Medulla oblongata (tissue), 1 donor: ENCODE measurements around the gene AP3S1.

Experiments used
- DNase-seq: peaks from one replicate; pipeline ENCODE4 v3.0.0-alpha.2; 2015; ENCODE audit errors: extremely low spot score

Gene AP3S1

GRCh38 chr5:115825948-115826347, 15.8 kb upstream of the AP3S1 start:
- DNase-seq = no peak

DNA sequence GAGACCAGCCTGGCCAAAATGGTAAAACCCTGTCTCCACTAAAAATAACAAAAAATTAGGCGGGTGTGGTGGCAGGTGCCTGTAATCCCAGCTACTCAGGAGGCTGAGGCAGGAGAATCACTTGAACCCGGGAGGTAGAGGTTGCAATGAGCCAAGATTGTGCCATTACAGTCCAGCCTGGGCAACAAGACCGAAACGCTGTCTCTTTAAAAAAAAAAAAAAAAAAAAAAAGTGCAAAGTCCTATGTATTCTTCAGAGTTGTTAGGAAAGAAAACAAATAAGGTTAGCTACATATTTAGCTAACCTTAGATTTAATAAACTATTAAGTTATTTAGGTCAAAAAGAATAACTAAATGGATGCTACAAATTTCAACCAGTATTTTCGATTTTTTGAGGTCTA, 11.8 kb upstream of the AP3S1 start:
- DNase-seq = no peak

GRCh38 chr5:115831163-115831768, 10.5 kb upstream of the AP3S1 start:
- peak; percentile 73 for DNase-seq

DNA sequence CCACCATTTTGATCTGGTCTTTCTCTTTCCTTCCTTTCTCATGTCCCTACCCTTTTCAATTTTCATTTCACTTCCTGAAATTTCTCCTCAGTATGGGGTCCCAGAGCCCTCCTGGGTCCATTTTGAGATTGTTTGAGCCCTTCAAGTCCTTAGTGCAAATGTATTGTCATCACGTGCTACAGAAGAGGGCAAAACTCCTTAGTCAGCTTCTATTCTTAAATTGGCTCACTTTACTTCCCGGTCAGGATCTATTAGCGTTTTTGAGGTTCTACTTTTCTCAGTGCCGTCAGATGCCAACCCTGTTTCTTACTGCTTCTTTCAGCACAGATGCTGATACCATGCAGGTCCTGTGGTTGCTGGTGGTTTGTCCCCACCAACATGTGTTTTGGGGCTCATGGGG, 6.3 kb upstream of the AP3S1 start:
- no peak for DNase-seq

- peak; percentile 69 for DNase-seq
Measured at GRCh38 chr5:115838885-115839518, 2.7 kb upstream of the AP3S1 start.

DNA sequence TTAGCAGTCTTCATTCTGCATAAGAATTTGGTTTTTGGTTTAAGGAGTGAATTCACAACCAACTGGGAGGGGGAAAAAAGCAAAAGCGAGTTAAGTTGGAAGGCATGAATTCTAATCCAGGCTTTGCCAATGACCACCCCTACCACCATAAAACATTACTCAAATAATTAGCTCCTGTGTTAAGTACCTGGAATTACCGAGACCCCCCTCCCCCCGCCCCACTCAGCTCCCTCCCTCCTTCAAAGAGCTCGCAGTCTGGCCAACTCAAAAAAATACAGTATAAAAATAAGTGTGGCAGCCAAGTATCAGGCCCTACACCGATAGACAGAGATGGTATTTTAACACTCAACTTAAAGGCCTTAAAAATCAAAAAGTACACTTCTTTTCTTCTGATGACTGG, 862 bp upstream of the AP3S1 start:
- no peak for DNase-seq

DNA sequence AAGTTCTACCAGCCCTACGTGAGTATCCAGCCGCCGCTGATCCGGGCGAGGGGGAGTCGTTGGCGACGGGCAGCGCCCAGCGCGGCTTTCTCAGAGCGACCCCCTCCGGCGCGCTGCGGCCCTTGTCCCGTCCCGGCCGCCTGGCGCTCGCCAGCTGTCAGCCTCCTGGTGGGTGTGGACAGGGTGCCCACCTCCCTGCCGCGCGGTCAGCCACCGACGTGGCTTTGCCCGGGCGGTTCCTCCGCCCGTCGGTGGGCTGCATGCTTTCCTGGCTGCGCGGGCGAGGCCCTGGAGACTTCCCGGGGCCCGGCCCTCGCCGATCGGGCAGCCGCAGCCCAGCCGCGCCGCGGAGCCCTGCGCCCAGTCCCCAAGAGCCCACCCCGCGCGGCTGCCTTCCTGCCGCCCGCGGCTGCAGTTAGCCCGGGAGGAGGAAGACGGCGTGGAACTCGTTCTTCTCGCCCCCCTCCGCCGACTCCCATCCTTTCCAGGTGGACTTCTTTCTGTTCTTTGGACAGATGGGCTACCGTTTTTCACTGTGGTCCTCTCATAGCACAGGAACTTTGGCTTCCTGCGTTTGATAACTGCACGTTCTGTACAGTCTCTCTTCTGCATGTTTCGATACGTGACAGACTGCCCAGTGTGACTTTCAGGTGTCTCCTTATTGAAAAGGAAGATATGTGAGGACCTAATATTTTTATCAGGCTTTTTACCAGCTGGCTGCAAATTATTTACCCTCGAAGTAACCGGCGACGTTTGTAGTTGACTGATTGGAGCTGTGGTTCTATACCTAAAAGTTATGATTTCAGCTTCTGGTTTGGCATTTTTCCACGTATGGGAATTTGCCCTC, 577 bp downstream of the AP3S1 start:
- DNase-seq = peak; percentile 29

- no peak for DNase-seq
Measured at GRCh38 chr5:115842952-115843351, 1.2 kb downstream of the AP3S1 start.

GRCh38 chr5:115843444-115844130, 1.9 kb downstream of the AP3S1 start:
- DNase-seq = no peak

- no peak for DNase-seq
Measured at GRCh38 chr5:115844321-115844817, 2.6 kb downstream of the AP3S1 start.

GRCh38 chr5:115847290-115847689, 5.6 kb downstream of the AP3S1 start:
- no peak for DNase-seq

DNA sequence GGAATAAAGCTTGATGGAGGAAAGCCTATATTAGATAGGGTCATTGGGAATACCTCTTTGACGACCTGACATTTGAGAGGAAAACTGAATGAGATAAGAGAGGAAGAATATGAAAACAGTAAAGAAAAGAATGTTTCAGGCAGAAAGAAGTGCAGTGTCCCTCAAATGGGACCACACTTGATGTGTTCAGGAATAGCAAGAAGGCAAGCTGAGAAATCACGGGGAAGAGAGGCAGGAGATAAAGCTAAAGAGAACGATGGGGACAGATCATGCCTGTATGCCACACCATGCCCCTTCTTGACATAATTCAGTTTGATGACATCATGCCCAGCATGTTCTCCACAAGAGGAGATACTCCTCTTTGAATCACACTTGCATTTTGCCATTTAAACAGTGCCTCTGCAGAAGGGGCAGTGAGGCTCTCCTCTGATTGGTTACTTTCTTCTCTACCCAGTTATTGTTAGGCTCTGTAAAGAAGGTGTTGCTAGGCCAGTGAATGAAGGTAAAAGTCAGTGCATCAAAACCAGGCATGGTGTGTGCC, 7.6 kb downstream of the AP3S1 start:
- no peak for DNase-seq

GRCh38 chr5:115850744-115851416, 9.1 kb downstream of the AP3S1 start:
- DNase-seq = peak; percentile 25

GRCh38 chr5:115854139-115854538, 12.4 kb downstream of the AP3S1 start:
- DNase-seq = no peak

GRCh38 chr5:115855959-115856358, 14.2 kb downstream of the AP3S1 start:
- DNase-seq = no peak

DNA sequence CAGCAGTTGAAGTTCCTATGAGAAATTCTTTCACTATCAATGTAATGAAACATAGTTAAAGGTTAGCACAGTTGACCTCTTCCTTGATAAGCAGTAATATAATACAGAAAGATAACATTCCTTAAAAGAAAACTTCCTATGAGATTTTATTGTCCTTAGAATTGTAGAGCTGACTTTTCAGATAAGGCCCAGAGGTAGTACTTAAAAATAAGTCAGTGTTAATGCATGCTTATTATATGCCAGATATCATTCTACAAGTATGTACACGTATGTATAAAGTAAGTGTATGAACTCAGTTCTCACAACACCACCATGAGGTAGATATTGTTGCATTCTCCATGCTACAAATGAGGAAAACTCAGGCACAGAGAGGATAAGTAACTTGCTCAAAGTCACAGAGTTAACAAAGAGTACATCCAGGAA, 15.3 kb downstream of the AP3S1 start:
- DNase-seq = no peak

DNA sequence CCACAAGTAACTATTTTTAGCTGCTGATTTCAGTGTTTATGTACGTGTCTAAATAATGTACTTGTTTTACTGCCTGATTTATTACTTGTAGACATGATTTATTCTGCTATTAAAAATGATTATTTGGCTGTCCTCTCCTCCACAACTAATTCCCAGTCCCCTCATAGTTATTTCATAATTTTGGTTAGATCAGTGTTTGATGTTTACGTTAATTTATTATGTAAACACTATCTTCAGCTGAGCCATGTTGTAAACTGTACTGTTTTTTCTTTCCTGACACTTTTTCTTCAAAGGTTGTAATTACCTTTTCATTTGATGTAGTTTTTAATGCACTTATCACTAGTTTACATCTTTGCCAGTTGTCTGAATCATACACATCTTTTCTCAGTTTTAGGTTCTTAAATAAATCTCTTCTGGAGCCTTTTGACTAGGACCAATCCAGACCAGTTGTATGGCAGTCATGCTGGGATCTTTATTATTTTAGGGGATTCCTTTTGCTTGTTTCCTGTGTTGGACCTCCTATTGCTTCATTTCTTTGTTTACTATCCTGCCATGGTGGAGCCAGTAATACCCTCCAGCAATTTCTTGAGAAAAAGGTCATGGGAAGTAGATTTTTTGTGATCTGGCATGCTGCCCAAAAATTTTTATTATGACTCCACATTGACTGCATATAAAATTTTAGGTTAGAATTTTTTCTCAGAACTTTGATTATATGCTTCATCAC, 16.1 kb downstream of the AP3S1 start:
- no peak for DNase-seq

- no peak for DNase-seq
Measured at GRCh38 chr5:115858396-115858795, 16.7 kb downstream of the AP3S1 start.

DNA sequence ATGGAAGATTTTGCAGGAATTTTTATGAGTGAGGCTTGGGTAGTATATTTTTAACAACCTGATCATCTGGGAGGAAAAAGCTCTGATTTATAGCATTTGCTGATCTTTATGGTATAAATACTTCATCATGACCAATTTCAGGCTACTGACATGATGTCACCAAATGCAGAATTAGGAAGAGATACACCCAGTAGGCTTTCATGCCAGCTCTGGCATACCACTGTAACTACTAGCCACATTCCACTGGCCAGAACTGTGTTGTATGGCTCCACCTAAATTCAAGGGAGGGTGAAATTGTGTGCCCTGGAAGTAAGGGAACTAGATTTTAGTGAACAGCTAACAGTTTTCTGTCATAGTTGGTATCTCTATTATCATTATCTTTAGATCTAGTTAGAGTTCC, 17.6 kb downstream of the AP3S1 start:
- no peak for DNase-seq

DNA sequence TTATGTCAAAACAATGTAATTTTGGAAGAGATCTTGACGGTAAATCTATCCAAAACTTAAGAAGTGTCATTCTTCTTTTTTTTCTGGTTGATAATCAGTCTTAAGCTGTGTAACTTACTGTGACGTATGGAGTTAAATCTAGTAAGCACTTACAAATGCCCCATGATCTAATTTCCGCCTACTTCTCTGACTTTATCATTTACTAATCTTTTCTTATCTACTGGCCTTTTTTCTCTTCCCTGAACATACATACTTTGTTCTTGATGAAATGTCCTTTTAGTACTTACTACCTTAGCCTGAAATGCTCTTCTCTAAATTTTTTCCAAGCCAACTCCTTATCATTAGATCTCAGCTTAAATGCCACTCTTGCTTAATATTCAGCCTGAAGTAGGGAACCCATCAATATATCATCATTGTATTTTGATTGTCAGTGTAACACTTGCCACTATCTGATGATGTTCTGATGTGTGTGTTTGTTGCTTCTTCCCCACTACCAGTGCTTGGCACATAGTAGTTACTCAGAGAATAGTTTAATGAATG, 27.6 kb downstream of the AP3S1 start:
- DNase-seq = no peak
